Aortic smooth muscle cell (primary cell): ENCODE results near the gene PSMA5. TPM values are rescaled to one million over a fixed set of nuclear protein-coding genes. Genes with fewer than 3 reads are reported as not detected.

ENCODE experiments used
- total RNA-seq: library from RNA; depleted of rRNA; stranded (reverse); fragments of >200 nt; gene quantifications from 2 replicates; pipeline ENCODE4 v1.2.3, GENCODE V29; 2014

The PSMA5 gene
- 46.1 and 47.2 TPM in 2 replicates for total RNA-seq

GRCh38 chr1:109426281-109427170 is at the start of gene PSMA5:
PSMA5 (minus strand) TSS chr1:109426448; CDS start chr1:109426330, 118 bp downstream.

GRCh38 chr1:109466452-109467300 is 40.4 kb upstream of the PSMA5 start, which contains the start of gene SYPL2:
SYPL2 (plus strand) TSS chr1:109466546; CDS start chr1:109466844, 298 bp downstream.

GRCh38 chr1:109397581-109398342 is 28.5 kb downstream of the PSMA5 start, which contains the start of gene SORT1:
SORT1 (minus strand) TSS chr1:109397918; CDS start chr1:109397892, 26 bp downstream.

Other genes with a start within 250 kb of the PSMA5 start
- gene SARS1, start 212.5 kb downstream of the PSMA5 start, total RNA-seq = 186 and 190 TPM in 2 replicates
- 1.1 and 1.5 TPM in 2 replicates for gene CELSR2, start 176.9 kb downstream of the PSMA5 start, total RNA-seq
- 5.2 and 8.6 TPM in 2 replicates for gene PSRC1, start 143.3 kb downstream of the PSMA5 start, total RNA-seq
- not detected in 2 replicates for gene MYBPHL, start 119.4 kb downstream of the PSMA5 start, total RNA-seq
- gene SORT1, start 28.5 kb downstream of the PSMA5 start, total RNA-seq = 15.2 and 21.3 TPM in 2 replicates
- gene SYPL2, start 40.1 kb upstream of the PSMA5 start, total RNA-seq = 0.13 and 0.62 TPM in 2 replicates
- 1.3 and 1.8 TPM in 2 replicates for gene ATXN7L2, start 57.5 kb upstream of the PSMA5 start, total RNA-seq
- 4.8 and 5.7 TPM in 2 replicates for gene CYB561D1, start 67.6 kb upstream of the PSMA5 start, total RNA-seq
- gene AMIGO1, start 83.3 kb upstream of the PSMA5 start, total RNA-seq = 0.81 and 2.2 TPM in 2 replicates
- gene GPR61, start 113.4 kb upstream of the PSMA5 start, total RNA-seq = 0.13 and 0.37 TPM in 2 replicates
- gene GNAI3, start 122.2 kb upstream of the PSMA5 start, total RNA-seq = 15.1 and 17.3 TPM in 2 replicates
- gene GNAT2, start 193.2 kb upstream of the PSMA5 start, total RNA-seq = 0.19 and 0.40 TPM in 2 replicates
- 73.3 and 85.6 TPM in 2 replicates for gene AMPD2, start 193.4 kb upstream of the PSMA5 start, total RNA-seq
- 12.8 and 18.8 TPM in 2 replicates for gene GSTM4, start 229.7 kb upstream of the PSMA5 start, total RNA-seq
- gene GSTM2, start 241.6 kb upstream of the PSMA5 start, total RNA-seq = 10.7 and 20.9 TPM in 2 replicates